ENCODE measurements around the gene USP11.

DNA sequence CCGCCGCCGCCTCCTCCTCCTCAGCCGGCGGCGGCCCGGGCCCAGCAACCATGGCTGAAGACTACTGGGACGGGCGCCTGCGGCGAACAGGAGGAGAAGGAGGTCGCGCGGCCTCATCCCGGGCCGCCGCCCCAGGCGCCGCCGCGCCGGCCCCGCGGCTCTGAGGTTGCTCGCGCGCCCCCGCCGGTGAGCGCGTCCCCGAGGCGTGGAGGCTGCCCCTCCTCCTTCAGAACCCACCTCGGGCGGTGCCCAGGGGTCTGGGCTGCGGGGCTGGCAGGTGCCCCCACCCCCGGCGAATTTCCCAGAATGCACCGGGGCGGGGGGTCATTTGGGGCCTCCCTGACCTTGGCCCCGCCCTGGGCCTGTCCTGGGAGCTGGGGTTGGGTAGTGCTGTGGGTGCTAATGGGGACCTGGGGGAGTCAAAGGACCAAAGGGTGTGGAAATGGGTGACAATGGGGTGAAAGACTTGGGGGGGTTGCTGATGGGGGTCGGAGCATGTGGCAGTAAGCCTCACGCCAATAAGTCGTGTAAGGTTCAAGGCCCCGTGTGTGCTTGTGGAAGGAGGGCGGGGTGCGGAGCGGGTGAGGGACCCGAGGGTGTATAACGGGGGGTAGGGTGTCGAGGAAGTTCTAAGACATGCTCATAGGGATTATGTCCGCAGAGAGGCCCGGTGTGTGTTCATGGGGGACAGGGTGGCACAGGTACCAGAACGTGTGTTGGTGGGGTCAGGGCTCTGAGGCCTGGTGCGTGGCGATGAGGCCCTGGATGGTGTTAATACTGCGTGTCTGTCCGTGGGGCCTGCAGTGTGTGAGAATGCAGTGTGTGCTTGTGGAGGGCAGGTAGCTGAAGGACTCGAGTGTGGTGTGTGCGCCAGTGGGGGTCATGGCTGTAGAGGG, 13.6 kb upstream of the USP11 start:
- TF ChIP-seq, protein P1, sequence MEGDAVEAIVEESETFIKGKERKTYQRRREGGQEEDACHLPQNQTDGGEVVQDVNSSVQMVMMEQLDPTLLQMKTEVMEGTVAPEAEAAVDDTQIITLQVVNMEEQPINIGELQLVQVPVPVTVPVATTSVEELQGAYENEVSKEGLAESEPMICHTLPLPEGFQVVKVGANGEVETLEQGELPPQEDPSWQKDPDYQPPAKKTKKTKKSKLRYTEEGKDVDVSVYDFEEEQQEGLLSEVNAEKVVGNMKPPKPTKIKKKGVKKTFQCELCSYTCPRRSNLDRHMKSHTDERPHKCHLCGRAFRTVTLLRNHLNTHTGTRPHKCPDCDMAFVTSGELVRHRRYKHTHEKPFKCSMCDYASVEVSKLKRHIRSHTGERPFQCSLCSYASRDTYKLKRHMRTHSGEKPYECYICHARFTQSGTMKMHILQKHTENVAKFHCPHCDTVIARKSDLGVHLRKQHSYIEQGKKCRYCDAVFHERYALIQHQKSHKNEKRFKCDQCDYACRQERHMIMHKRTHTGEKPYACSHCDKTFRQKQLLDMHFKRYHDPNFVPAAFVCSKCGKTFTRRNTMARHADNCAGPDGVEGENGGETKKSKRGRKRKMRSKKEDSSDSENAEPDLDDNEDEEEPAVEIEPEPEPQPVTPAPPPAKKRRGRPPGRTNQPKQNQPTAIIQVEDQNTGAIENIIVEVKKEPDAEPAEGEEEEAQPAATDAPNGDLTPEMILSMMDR (IDR thresholded peaks at IDR 0.05) = no peak
- TF ChIP-seq EZH2 (IDR thresholded peaks at IDR 0.05) = no peak
- no peak for TF ChIP-seq EZH2phosphoT487 (IDR thresholded peaks at IDR 0.05)

Data from neural progenitor cell (in vitro differentiated cells).